SK-N-SH (cell line): ENCODE results near the gene ZFP57.
A peak's percentile ranks its signal among the peaks of the same experiment; 100 is the strongest.

Source experiments
- EP300 ChIP-seq, 2 experiments: IDR thresholded peaks; 2 replicates each; pipeline versions ENCODE4 v1.4.0 to v1.6.1; 2012; ENCODE audit warnings: borderline replicate concordance in 1 of 2, low read depth in 1 of 2, low read length in 1 of 2
- NFIC ChIP-seq: IDR thresholded peaks from 2 replicates; pipeline ENCODE4 v1.4.0; 2012; ENCODE audit warnings: borderline replicate concordance
- SMC3 ChIP-seq: IDR thresholded peaks from 2 replicates; pipeline ENCODE4 v1.6.1; 2012; ENCODE audit warnings: low read depth, low read length, improper control_type of control experiment
- TF ChIP-seq, protein P1 (sequence below): fragments of 200-600 bp; sonication (generic); IDR thresholded peaks from 2 replicates; pipeline ENCODE4 v1.6.1; 2017; ENCODE audit warnings: antibody characterized with exemption, mild to moderate bottlenecking, moderate library complexity

GRCh38 chr6:29628419-29629281 is 52.3 kb downstream of the ZFP57 start:
- TF ChIP-seq NFIC: no peak
- TF ChIP-seq, protein P1, sequence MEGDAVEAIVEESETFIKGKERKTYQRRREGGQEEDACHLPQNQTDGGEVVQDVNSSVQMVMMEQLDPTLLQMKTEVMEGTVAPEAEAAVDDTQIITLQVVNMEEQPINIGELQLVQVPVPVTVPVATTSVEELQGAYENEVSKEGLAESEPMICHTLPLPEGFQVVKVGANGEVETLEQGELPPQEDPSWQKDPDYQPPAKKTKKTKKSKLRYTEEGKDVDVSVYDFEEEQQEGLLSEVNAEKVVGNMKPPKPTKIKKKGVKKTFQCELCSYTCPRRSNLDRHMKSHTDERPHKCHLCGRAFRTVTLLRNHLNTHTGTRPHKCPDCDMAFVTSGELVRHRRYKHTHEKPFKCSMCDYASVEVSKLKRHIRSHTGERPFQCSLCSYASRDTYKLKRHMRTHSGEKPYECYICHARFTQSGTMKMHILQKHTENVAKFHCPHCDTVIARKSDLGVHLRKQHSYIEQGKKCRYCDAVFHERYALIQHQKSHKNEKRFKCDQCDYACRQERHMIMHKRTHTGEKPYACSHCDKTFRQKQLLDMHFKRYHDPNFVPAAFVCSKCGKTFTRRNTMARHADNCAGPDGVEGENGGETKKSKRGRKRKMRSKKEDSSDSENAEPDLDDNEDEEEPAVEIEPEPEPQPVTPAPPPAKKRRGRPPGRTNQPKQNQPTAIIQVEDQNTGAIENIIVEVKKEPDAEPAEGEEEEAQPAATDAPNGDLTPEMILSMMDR: peak; percentile 63
- peak; percentile 42 for TF ChIP-seq SMC3
- no peak for TF ChIP-seq EP300 (IDR thresholded peaks at IDR 0.05; ENCODE audit: borderline replicate concordance in 1 of 2, low read depth in 1 of 2, low read length in 1 of 2)
